ENCODE results near the gene DNMT3A.

DNA sequence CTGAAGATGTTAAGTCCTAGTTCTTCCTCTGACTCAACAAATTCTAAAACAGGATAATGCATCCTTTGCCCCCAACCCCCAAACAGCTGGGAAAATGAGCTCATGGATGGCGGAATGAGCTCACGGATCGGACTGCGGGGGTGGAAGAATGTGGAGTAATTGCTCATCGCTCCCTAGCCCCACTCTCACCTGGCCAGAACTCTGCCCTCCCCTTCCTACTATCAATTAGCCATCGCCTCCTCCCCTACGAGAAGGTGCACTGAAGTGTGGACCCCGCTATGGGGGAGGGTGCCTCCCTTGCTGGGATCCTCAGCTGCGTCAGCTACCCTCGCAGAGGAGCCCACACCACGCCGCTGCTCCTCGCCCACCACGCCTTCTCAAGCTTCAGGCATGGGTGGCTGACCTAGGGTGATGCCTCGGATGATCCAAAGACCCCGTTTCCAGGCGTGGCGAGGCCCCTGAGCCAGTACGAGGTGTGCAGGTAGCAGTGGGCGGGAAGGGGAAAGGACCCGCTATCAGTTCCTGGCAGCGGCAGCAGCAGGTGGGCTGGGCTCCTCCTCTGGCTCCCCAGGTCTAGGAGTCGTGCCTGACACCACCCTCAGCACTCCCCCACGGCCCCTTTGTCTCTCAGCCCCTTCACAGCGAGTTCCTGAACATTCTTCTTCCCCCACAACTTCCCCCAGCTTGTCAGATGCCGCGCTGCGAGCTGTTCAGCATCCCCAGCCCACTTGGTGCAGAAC, 91.2 kb downstream of the DNMT3A start:
- TF ChIP-seq, protein P1, sequence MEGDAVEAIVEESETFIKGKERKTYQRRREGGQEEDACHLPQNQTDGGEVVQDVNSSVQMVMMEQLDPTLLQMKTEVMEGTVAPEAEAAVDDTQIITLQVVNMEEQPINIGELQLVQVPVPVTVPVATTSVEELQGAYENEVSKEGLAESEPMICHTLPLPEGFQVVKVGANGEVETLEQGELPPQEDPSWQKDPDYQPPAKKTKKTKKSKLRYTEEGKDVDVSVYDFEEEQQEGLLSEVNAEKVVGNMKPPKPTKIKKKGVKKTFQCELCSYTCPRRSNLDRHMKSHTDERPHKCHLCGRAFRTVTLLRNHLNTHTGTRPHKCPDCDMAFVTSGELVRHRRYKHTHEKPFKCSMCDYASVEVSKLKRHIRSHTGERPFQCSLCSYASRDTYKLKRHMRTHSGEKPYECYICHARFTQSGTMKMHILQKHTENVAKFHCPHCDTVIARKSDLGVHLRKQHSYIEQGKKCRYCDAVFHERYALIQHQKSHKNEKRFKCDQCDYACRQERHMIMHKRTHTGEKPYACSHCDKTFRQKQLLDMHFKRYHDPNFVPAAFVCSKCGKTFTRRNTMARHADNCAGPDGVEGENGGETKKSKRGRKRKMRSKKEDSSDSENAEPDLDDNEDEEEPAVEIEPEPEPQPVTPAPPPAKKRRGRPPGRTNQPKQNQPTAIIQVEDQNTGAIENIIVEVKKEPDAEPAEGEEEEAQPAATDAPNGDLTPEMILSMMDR (conservative IDR thresholded peaks at IDR 0.05; ENCODE audit: low read depth in 2 of 2) = no peak
- TF ChIP-seq JUNB (IDR thresholded peaks at IDR 0.05; ENCODE audit: unreplicated experiment) (no peak), EZH2 (IDR thresholded peaks at IDR 0.05; ENCODE audit: low read depth, unreplicated experiment) (no peak)

Measured in GM23338 (cell line).